Neural progenitor cell (in vitro differentiated cells): Measurements from ENCODE around the gene MPL. TPM values are rescaled to one million over a fixed set of nuclear protein-coding genes. Genes with fewer than 3 reads are reported as not detected.

Source experiments
- DNase-seq: peaks from one replicate; pipeline ENCODE4 v3.0.0-alpha.2; 2016; ENCODE audit warnings: low spot score
- H2AFZ ChIP-seq: fragments of 200-600 bp; sonication (generic); replicated peaks from 2 replicates; pipeline ENCODE4 v1.6.1; 2016; ENCODE audit warnings: antibody characterized with exemption
- H3F3A ChIP-seq: fragments of 200-600 bp; sonication (generic); 2 replicates; pipeline ENCODE4 v1.6.1; 2016; ENCODE audit warnings: antibody characterized with exemption, low read depth
- H3K27ac ChIP-seq: fragments of 200-600 bp; sonication (generic); 2 replicates; pipeline ENCODE4 v1.5.1; 2016; ENCODE audit warnings: mild to moderate bottlenecking
- H3K27me3 ChIP-seq: fragments of 200-600 bp; sonication (generic); 2 replicates; pipeline ENCODE4 v1.6.1; 2016; ENCODE audit warnings: mild to moderate bottlenecking, moderate library complexity
- H3K36me3 ChIP-seq: fragments of 200-600 bp; sonication (generic); 2 replicates; pipeline ENCODE4 v1.5.1; 2016
- H3K4me1 ChIP-seq: fragments of 200-600 bp; sonication (generic); 2 replicates; pipeline ENCODE4 v1.6.1; 2016; ENCODE audit warnings: mixed run types
- H3K4me2 ChIP-seq: fragments of 200-600 bp; sonication (generic); 2 replicates; pipeline ENCODE4 v1.6.1; 2016
- H3K4me3 ChIP-seq: fragments of 200-600 bp; sonication (generic); 2 replicates; pipeline ENCODE4 v1.5.1; 2016
- H3K79me2 ChIP-seq: fragments of 200-600 bp; sonication (generic); 2 replicates; pipeline ENCODE4 v1.6.1; 2016; ENCODE audit warnings: low read depth
- H3K9ac ChIP-seq: fragments of 200-600 bp; sonication (generic); 2 replicates; pipeline ENCODE4 v1.6.1; 2016
- H3K9me3 ChIP-seq: fragments of 200-600 bp; sonication (generic); 2 replicates; pipeline ENCODE4 v1.5.1; 2016; ENCODE audit warnings: low read depth
- H4K20me1 ChIP-seq: fragments of 200-600 bp; sonication (generic); 2 replicates; pipeline ENCODE4 v1.6.1; 2016; ENCODE audit warnings: low read depth
- H3K27ac Mint-ChIP-seq: 3 replicates; pipeline ENCODE4 v1.8.0; 2021; ENCODE audit warnings: mixed read lengths
- H3K27me3 Mint-ChIP-seq: 2 replicates; pipeline ENCODE4 v1.8.0; 2022; ENCODE audit warnings: low read depth, mild to moderate bottlenecking, inconsistent platforms, moderate library complexity, mixed read lengths; ENCODE audit not compliant: insufficient read depth
- H3K36me3 Mint-ChIP-seq: 3 replicates; pipeline ENCODE4 v1.8.0; 2021; ENCODE audit warnings: mixed read lengths
- H3K4me1 Mint-ChIP-seq: 3 replicates; pipeline ENCODE4 v1.8.0; 2021; ENCODE audit warnings: mixed read lengths
- H3K4me3 Mint-ChIP-seq: 3 replicates; pipeline ENCODE4 v1.8.0; 2021; ENCODE audit warnings: mild to moderate bottlenecking, moderate library complexity, mixed read lengths
- H3K9me3 Mint-ChIP-seq: 3 replicates; pipeline ENCODE4 v1.8.0; 2020; ENCODE audit warnings: mixed read lengths
- CTCF ChIP-seq: fragments of 200-600 bp; sonication (generic); IDR thresholded peaks from 2 replicates; pipeline ENCODE4 v1.5.1; 2017; ENCODE audit warnings: antibody characterized with exemption, mild to moderate bottlenecking
- EZH2 ChIP-seq: fragments of 200-600 bp; sonication (generic); IDR thresholded peaks from 2 replicates; pipeline ENCODE4 v1.6.1; 2017; ENCODE audit warnings: antibody characterized with exemption, mild to moderate bottlenecking, moderate library complexity
- EZH2phosphoT487 ChIP-seq: fragments of 200-600 bp; sonication (generic); IDR thresholded peaks from 2 replicates; pipeline ENCODE4 v1.6.1; 2017; ENCODE audit warnings: antibody characterized with exemption
- total RNA-seq: library from RNA; depleted of rRNA; stranded (reverse); fragments of >200 nt; gene quantifications from 2 replicates; pipeline ENCODE4 v1.2.3, GENCODE V29; 2015; ENCODE audit warnings: low replicate concordance

MPL gene
- total RNA-seq, 1 donor from 2014 or later = not detected

- H3K4me1 Mint-ChIP-seq = peaks cover 17% of the 10 kb centered on the region
- no peaks in the 10 kb centered on the region for H3K9me3 ChIP-seq
- H3K27me3 ChIP-seq = no peaks in the 10 kb centered on the region
- no peaks in the 10 kb centered on the region for H4K20me1 ChIP-seq
- peaks cover 5% of the 10 kb centered on the region for H3K27me3 Mint-ChIP-seq
- H2AFZ ChIP-seq = no peak overlapping the region
- no peak overlapping the region for H3K27ac Mint-ChIP-seq
- H3K4me2 ChIP-seq = no peak overlapping the region
- H3F3A ChIP-seq = peaks cover 20% of the 10 kb centered on the region
- H3K4me3 Mint-ChIP-seq = no peak overlapping the region
- H3K27ac ChIP-seq = no peak overlapping the region
- H3K36me3 ChIP-seq = no peaks in the 10 kb centered on the region
- no peaks in the 10 kb centered on the region for H3K9me3 Mint-ChIP-seq
- H3K4me3 ChIP-seq = no peak overlapping the region
- DNase-seq = peak; percentile 37
- H3K4me1 ChIP-seq = peaks cover 43% of the 10 kb centered on the region
- no peak overlapping the region for H3K9ac ChIP-seq
- TF ChIP-seq CTCF (no peak), EZH2 (no peak)
- H3K36me3 Mint-ChIP-seq = no peaks in the 10 kb centered on the region
- no peaks in the 10 kb centered on the region for H3K79me2 ChIP-seq
Observed at GRCh38 chr1:43293896-43294760, 43.5 kb upstream of the MPL start.

GRCh38 chr1:43294761-43295160 lies 42.9 kb upstream of the MPL start:
- Mint-ChIP-seq H3K4me1 (peaks cover 17% of the 10 kb centered on the region), H3K27me3 (peaks cover 5% of the 10 kb centered on the region), H3K9me3 (no peaks in the 10 kb centered on the region), H3K36me3 (no peaks in the 10 kb centered on the region), H3K27ac (no peak overlapping the region), H3K4me3 (no peak overlapping the region)
- no peaks in the 10 kb centered on the region for H3K79me2 ChIP-seq
- H3K27me3 ChIP-seq = no peaks in the 10 kb centered on the region
- H3K9me3 ChIP-seq = no peaks in the 10 kb centered on the region
- peaks cover 20% of the 10 kb centered on the region for H3F3A ChIP-seq
- peak overlapping the region; percentile 73 for H3K4me2 ChIP-seq
- no peak overlapping the region for H2AFZ ChIP-seq
- no peak overlapping the region for H3K9ac ChIP-seq
- H3K27ac ChIP-seq = peak overlapping the region; percentile 31
- peaks cover 49% of the 10 kb centered on the region for H3K4me1 ChIP-seq
- TF ChIP-seq EZH2phosphoT487 = no peak
- TF ChIP-seq EZH2 = no peak
- TF ChIP-seq CTCF = no peak
- H4K20me1 ChIP-seq = no peaks in the 10 kb centered on the region
- DNase-seq = no peak
- no peaks in the 10 kb centered on the region for H3K36me3 ChIP-seq
- H3K4me3 ChIP-seq = no peak overlapping the region

- H3K4me1 ChIP-seq = peaks cover 59% of the 10 kb centered on the region
- no peaks in the 10 kb centered on the region for H3K36me3 Mint-ChIP-seq
Observed at GRCh38 chr1:43296207-43296606, 41.4 kb upstream of the MPL start.

More at GRCh38 chr1:43296207-43296606, 41.4 kb upstream of the MPL start:
- Histone ChIP-seq H3K4me2 (peak overlapping the region; percentile 73), H3K4me3 (no peak overlapping the region), H2AFZ (no peak overlapping the region), H4K20me1 (no peaks in the 10 kb centered on the region), H3F3A (peaks cover 20% of the 10 kb centered on the region), H3K9me3 (no peaks in the 10 kb centered on the region), H3K27ac (peak overlapping the region; percentile 64), H3K36me3 (no peaks in the 10 kb centered on the region), H3K79me2 (no peaks in the 10 kb centered on the region), H3K9ac (no peak overlapping the region), H3K27me3 (no peaks in the 10 kb centered on the region)
- no peak overlapping the region for H3K4me3 Mint-ChIP-seq
- TF ChIP-seq EZH2 (no peak), EZH2phosphoT487 (no peak), CTCF (no peak)
- H3K27ac Mint-ChIP-seq = no peak overlapping the region
- DNase-seq = no peak
- peaks cover 18% of the 10 kb centered on the region for H3K4me1 Mint-ChIP-seq
- peaks cover 5% of the 10 kb centered on the region for H3K27me3 Mint-ChIP-seq
- no peaks in the 10 kb centered on the region for H3K9me3 Mint-ChIP-seq
